Measurements from ENCODE around the gene FHL2.
"Not testable (repeated sequence)": the region's sequence is repeated elsewhere in the genome, so short reads cannot be mapped to it uniquely, and the experiment has no call there.

Gene FHL2

GRCh38 chr2:105426626-105427292 lies 27.9 kb upstream of the FHL2 start:
- Histone ChIP-seq H3K36me3 (ENCODE audit: control insufficient read depth in 1 of 2, insufficient read depth in 2 of 2, low read depth in 1 of 2, low read length in 2 of 2) (no peaks in the 10 kb centered on the region), H3K23ac (ENCODE audit: low read length in 2 of 2) (no peak overlapping the region), H2BK5ac (ENCODE audit: low read depth, low read length, poor library complexity, severe bottlenecking) (no peak overlapping the region), H3K4ac (ENCODE audit: low read depth in 1 of 2, low read length in 2 of 2) (no peak overlapping the region), H3K18ac (ENCODE audit: low read depth in 1 of 2, low read length in 2 of 2) (peak overlapping the region; percentile 13 to 55), H3K4me2 (ENCODE audit: low read length, poor library complexity, severe bottlenecking) (no peak overlapping the region), H2BK15ac (ENCODE audit: low read depth, poor library complexity, severe bottlenecking) (peak overlapping the region; percentile 54), H2BK12ac (ENCODE audit: low read length in 2 of 2) (no peak overlapping the region), H3K27ac (ENCODE audit: low read length, poor library complexity, severe bottlenecking) (no peak overlapping the region), H2AK5ac (ENCODE audit: low read length, severe bottlenecking) (no peak overlapping the region), H3K27me3 (ENCODE audit: control insufficient read depth in 1 of 2, insufficient read depth in 1 of 2, low read length in 2 of 2) (peaks cover 0 to 55% of the 10 kb centered on the region in 2 experiments), H3K9me3 (ENCODE audit: control insufficient read depth, low read length) (peaks cover 11% of the 10 kb centered on the region), H3K79me1 (replicated peaks; ENCODE audit: low read length, poor library complexity, severe bottlenecking) (no peaks in the 10 kb centered on the region), H3K9ac (ENCODE audit: low read length) (no peak overlapping the region), H2AFZ (ENCODE audit: low read depth, low read length) (no peak overlapping the region), H3K4me1 (ENCODE audit: control insufficient read depth, insufficient read depth, low read depth, low read length) (no peaks in the 10 kb centered on the region), H3K14ac (ENCODE audit: low read length in 2 of 2) (peak overlapping the region in 1 of 2 experiments; percentile 44), H2BK120ac (ENCODE audit: low read depth, low read length) (no peak overlapping the region), H4K8ac (ENCODE audit: low read length) (no peak overlapping the region), H4K91ac (ENCODE audit: low read length) (peak overlapping the region; percentile 54), H3K4me3 (ENCODE audit: insufficient read depth in 1 of 2, low read depth in 1 of 2, low read length in 2 of 2) (no peak overlapping the region)
- 83% methylated on average over 6 of the region's 9 CpGs for WGBS
- DNase-seq, result no peak

GRCh38 chr2:105425936-105426625 lies 27.2 kb upstream of the FHL2 start:
- H4K91ac ChIP-seq (ENCODE audit: low read length), result peak overlapping the region; percentile 54
- H3K4ac ChIP-seq (ENCODE audit: low read depth in 1 of 2, low read length in 2 of 2), result no peak overlapping the region
- H2AK5ac ChIP-seq (ENCODE audit: low read length, severe bottlenecking), result no peak overlapping the region
- no peak overlapping the region for H3K4me2 ChIP-seq (ENCODE audit: low read length, poor library complexity, severe bottlenecking)
- no peak overlapping the region for H2AFZ ChIP-seq (ENCODE audit: low read depth, low read length)
- no peak overlapping the region for H2BK12ac ChIP-seq (ENCODE audit: low read length in 2 of 2)
- no peaks in the 10 kb centered on the region for H3K36me3 ChIP-seq (ENCODE audit: control insufficient read depth in 1 of 2, insufficient read depth in 2 of 2, low read depth in 1 of 2, low read length in 2 of 2)
- H4K8ac ChIP-seq (ENCODE audit: low read length), result no peak overlapping the region
- no peaks in the 10 kb centered on the region for H3K4me1 ChIP-seq (ENCODE audit: control insufficient read depth, insufficient read depth, low read depth, low read length)
- peaks cover 0 to 61% of the 10 kb centered on the region in 2 experiments for H3K27me3 ChIP-seq (ENCODE audit: control insufficient read depth in 1 of 2, insufficient read depth in 1 of 2, low read length in 2 of 2)
- H3K9me3 ChIP-seq (ENCODE audit: control insufficient read depth, low read length), result peaks cover 11% of the 10 kb centered on the region
- 69% methylated on average over 4 of the region's 6 CpGs for WGBS
- no peak overlapping the region for H3K9ac ChIP-seq (ENCODE audit: low read length)
- no peak overlapping the region for H3K27ac ChIP-seq (ENCODE audit: low read length, poor library complexity, severe bottlenecking)
- no peak for DNase-seq
- no peak overlapping the region for H3K4me3 ChIP-seq (ENCODE audit: insufficient read depth in 1 of 2, low read depth in 1 of 2, low read length in 2 of 2)
- no peak overlapping the region for H3K14ac ChIP-seq (ENCODE audit: low read length in 2 of 2)
- no peak overlapping the region for H2BK120ac ChIP-seq (ENCODE audit: low read depth, low read length)
- H2BK5ac ChIP-seq (ENCODE audit: low read depth, low read length, poor library complexity, severe bottlenecking), result no peak overlapping the region
- H2BK15ac ChIP-seq (ENCODE audit: low read depth, poor library complexity, severe bottlenecking), result peak overlapping the region; percentile 54
- H3K18ac ChIP-seq (ENCODE audit: low read depth in 1 of 2, low read length in 2 of 2), result peak overlapping the region; percentile 13 to 55
- H3K79me1 ChIP-seq (replicated peaks; ENCODE audit: low read length, poor library complexity, severe bottlenecking), result no peaks in the 10 kb centered on the region
- no peak overlapping the region for H3K23ac ChIP-seq (ENCODE audit: low read length in 2 of 2)

DNA sequence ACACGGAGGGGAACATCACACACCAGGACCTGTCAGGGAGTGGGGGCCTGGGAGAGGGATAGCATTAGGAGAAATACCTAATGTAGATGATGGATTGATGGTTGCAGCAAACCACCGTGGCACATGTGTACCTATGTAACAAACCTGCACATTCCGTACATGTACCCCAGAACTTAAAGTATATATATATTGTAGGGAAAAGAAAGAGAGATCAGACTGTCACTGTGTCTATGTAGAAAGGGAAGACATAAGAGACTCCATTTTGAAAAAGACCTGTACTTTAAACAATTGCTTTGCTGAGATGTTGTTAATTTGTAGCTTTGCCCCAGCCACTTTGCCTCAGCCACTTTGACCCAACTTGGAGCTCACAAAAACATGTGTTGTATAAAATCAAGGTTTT lies 26.0 kb upstream of the FHL2 start:
- not testable (repeated sequence) for H3K4me3 ChIP-seq (ENCODE audit: insufficient read depth in 1 of 2, low read depth in 1 of 2, low read length in 2 of 2); H3K23ac ChIP-seq (ENCODE audit: low read length in 2 of 2); H3K14ac ChIP-seq (ENCODE audit: low read length in 2 of 2); H3K4me2 ChIP-seq (ENCODE audit: low read length, poor library complexity, severe bottlenecking); H3K4ac ChIP-seq (ENCODE audit: low read depth in 1 of 2, low read length in 2 of 2); H2AK5ac ChIP-seq (ENCODE audit: low read length, severe bottlenecking); H4K91ac ChIP-seq (ENCODE audit: low read length); H3K4me1 ChIP-seq (ENCODE audit: control insufficient read depth, insufficient read depth, low read depth, low read length); H3K18ac ChIP-seq (ENCODE audit: low read depth in 1 of 2, low read length in 2 of 2); H3K36me3 ChIP-seq (ENCODE audit: control insufficient read depth in 1 of 2, insufficient read depth in 2 of 2, low read depth in 1 of 2, low read length in 2 of 2); DNase-seq; H2BK15ac ChIP-seq (ENCODE audit: low read depth, poor library complexity, severe bottlenecking); H2AFZ ChIP-seq (ENCODE audit: low read depth, low read length); H3K79me1 ChIP-seq (replicated peaks; ENCODE audit: low read length, poor library complexity, severe bottlenecking); H3K27ac ChIP-seq (ENCODE audit: low read length, poor library complexity, severe bottlenecking); H2BK120ac ChIP-seq (ENCODE audit: low read depth, low read length); H2BK5ac ChIP-seq (ENCODE audit: low read depth, low read length, poor library complexity, severe bottlenecking); H2BK12ac ChIP-seq (ENCODE audit: low read length in 2 of 2); H3K9ac ChIP-seq (ENCODE audit: low read length); H4K8ac ChIP-seq (ENCODE audit: low read length)
- 100% methylated on average over 1 of the region's 3 CpGs for WGBS
- Histone ChIP-seq H3K9me3 (ENCODE audit: control insufficient read depth, low read length) (peaks cover 16% of the 10 kb centered on the region), H3K27me3 (ENCODE audit: control insufficient read depth in 1 of 2, insufficient read depth in 1 of 2, low read length in 2 of 2) (peaks cover 0 to 70% of the 10 kb centered on the region in 2 experiments)

DNA sequence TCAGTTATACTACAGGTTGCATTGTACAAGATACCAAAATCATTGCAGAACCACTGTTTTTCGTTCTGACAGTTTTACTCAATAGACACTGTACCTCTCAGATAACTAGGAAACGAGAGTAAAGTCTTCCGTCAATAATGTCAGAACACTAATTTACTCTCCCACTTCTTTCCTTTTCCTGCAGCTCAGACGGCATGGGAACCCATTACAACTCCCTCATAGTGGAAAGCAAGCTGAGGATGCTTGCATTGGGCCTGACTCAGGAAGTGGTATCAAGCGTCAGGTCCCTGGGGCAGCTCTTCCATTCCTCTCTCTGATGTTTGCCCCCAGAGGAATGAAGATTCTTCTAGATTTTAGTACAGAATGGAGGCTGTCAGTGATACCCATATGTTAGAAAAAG lies 23.9 kb upstream of the FHL2 start:
- H3K36me3 ChIP-seq (ENCODE audit: control insufficient read depth in 1 of 2, insufficient read depth in 2 of 2, low read depth in 1 of 2, low read length in 2 of 2), result no peaks in the 10 kb centered on the region
- no peak overlapping the region for H2BK15ac ChIP-seq (ENCODE audit: low read depth, poor library complexity, severe bottlenecking)
- H3K4me1 ChIP-seq (ENCODE audit: control insufficient read depth, insufficient read depth, low read depth, low read length), result no peaks in the 10 kb centered on the region
- H4K8ac ChIP-seq (ENCODE audit: low read length), result no peak overlapping the region
- H2AFZ ChIP-seq (ENCODE audit: low read depth, low read length), result no peak overlapping the region
- no peak overlapping the region for H3K14ac ChIP-seq (ENCODE audit: low read length in 2 of 2)
- no peak overlapping the region for H3K27ac ChIP-seq (ENCODE audit: low read length, poor library complexity, severe bottlenecking)
- peaks cover 24% of the 10 kb centered on the region for H3K9me3 ChIP-seq (ENCODE audit: control insufficient read depth, low read length)
- H3K4me2 ChIP-seq (ENCODE audit: low read length, poor library complexity, severe bottlenecking), result no peak overlapping the region
- peaks cover 0 to 69% of the 10 kb centered on the region in 2 experiments for H3K27me3 ChIP-seq (ENCODE audit: control insufficient read depth in 1 of 2, insufficient read depth in 1 of 2, low read length in 2 of 2)
- no peaks in the 10 kb centered on the region for H3K79me1 ChIP-seq (replicated peaks; ENCODE audit: low read length, poor library complexity, severe bottlenecking)
- no peak overlapping the region for H3K18ac ChIP-seq (ENCODE audit: low read depth in 1 of 2, low read length in 2 of 2)
- H2BK5ac ChIP-seq (ENCODE audit: low read depth, low read length, poor library complexity, severe bottlenecking), result no peak overlapping the region
- H3K9ac ChIP-seq (ENCODE audit: low read length), result no peak overlapping the region
- no peak overlapping the region for H3K23ac ChIP-seq (ENCODE audit: low read length in 2 of 2)
- H4K91ac ChIP-seq (ENCODE audit: low read length), result no peak overlapping the region
- WGBS, result 82% methylated on average over 5 of the region's 5 CpGs
- H2BK12ac ChIP-seq (ENCODE audit: low read length in 2 of 2), result no peak overlapping the region
- H2AK5ac ChIP-seq (ENCODE audit: low read length, severe bottlenecking), result no peak overlapping the region
- H3K4ac ChIP-seq (ENCODE audit: low read depth in 1 of 2, low read length in 2 of 2), result no peak overlapping the region
- DNase-seq, result no peak
- no peak overlapping the region for H2BK120ac ChIP-seq (ENCODE audit: low read depth, low read length)
- no peak overlapping the region for H3K4me3 ChIP-seq (ENCODE audit: insufficient read depth in 1 of 2, low read depth in 1 of 2, low read length in 2 of 2)
